Hepatocyte (in vitro differentiated cells): ENCODE measurements around the gene GALNT18. TPM values are rescaled to one million over a fixed set of nuclear protein-coding genes. Genes with fewer than 3 reads are reported as not detected.

ENCODE experiments used
- DNase-seq: peaks from one replicate; pipeline ENCODE4 v3.0.0-alpha.2; 2016; ENCODE audit warnings: low spot score
- H2AFZ ChIP-seq: fragments of 200-600 bp; sonication (generic); 2 replicates; pipeline ENCODE4 v1.6.0; 2016; ENCODE audit warnings: antibody characterized with exemption, mild to moderate bottlenecking
- H3K27ac ChIP-seq: fragments of 200-600 bp; sonication (generic); 2 replicates; pipeline ENCODE4 v1.5.1; 2016; ENCODE audit warnings: mild to moderate bottlenecking
- H3K27me3 ChIP-seq: fragments of 200-600 bp; sonication (generic); 2 replicates; pipeline ENCODE4 v1.6.1; 2016
- H3K36me3 ChIP-seq: fragments of 200-600 bp; sonication (generic); replicated peaks from 2 replicates; pipeline ENCODE4 v1.5.1; 2016; ENCODE audit warnings: low read depth; ENCODE audit not compliant: insufficient read depth
- H3K4me1 ChIP-seq: fragments of 200-600 bp; sonication (generic); 2 replicates; pipeline ENCODE4 v1.5.1; 2016; ENCODE audit warnings: mild to moderate bottlenecking, moderate library complexity; ENCODE audit not compliant: insufficient read depth
- H3K4me2 ChIP-seq: fragments of 200-600 bp; sonication (generic); 2 replicates; pipeline ENCODE4 v1.6.0; 2016
- H3K4me3 ChIP-seq: fragments of 200-600 bp; sonication (generic); 2 replicates; pipeline ENCODE4 v1.5.1; 2016; ENCODE audit warnings: mild to moderate bottlenecking
- H3K79me2 ChIP-seq: fragments of 200-600 bp; sonication (generic); 2 replicates; pipeline ENCODE4 v1.6.0; 2017; ENCODE audit warnings: mild to moderate bottlenecking
- H3K9me2 ChIP-seq: fragments of 200-600 bp; sonication (generic); replicated peaks from 2 replicates; pipeline ENCODE4 v1.6.0; 2017; ENCODE audit warnings: mild to moderate bottlenecking; ENCODE audit not compliant: insufficient read depth
- H3K9me3 ChIP-seq: fragments of 200-600 bp; sonication (generic); 2 replicates; pipeline ENCODE4 v1.5.1; 2016; ENCODE audit warnings: low read depth, mild to moderate bottlenecking
- H4K20me1 ChIP-seq: fragments of 200-600 bp; sonication (generic); 2 replicates; pipeline ENCODE4 v1.6.0; 2016; ENCODE audit warnings: mild to moderate bottlenecking; ENCODE audit not compliant: insufficient read depth, poor library complexity, severe bottlenecking
- CTCF ChIP-seq: fragments of 200-600 bp; sonication (generic); IDR thresholded peaks from 2 replicates; pipeline ENCODE4 v1.5.1; 2016; ENCODE audit warnings: antibody characterized with exemption, mild to moderate bottlenecking; ENCODE audit not compliant: poor library complexity
- EZH2 ChIP-seq: fragments of 200-600 bp; sonication (generic); IDR thresholded peaks from 2 replicates; pipeline ENCODE4 v1.6.1; 2016; ENCODE audit warnings: antibody characterized with exemption, mild to moderate bottlenecking, borderline replicate concordance
- EZH2phosphoT487 ChIP-seq: fragments of 200-600 bp; sonication (generic); IDR thresholded peaks from one replicate; pipeline ENCODE4 v1.6.1; 2018; ENCODE audit warnings: antibody characterized with exemption, mild to moderate bottlenecking, low read depth, moderate library complexity; ENCODE audit not compliant: unreplicated experiment, severe bottlenecking
- WGBS: methylation state at CpG from one replicate; pipeline ENCODE4 v1.1.6; 2016; ENCODE audit warnings: low lambda C conversion rate; ENCODE audit errors: missing lambda C conversion rate; 5-methylcytosine and 5-hydroxymethylcytosine counted together
- polyA plus RNA-seq: library from polyadenylated mRNA; unstranded; fragments of >200 nt; fragmentation: Nextera tagmentation; extraction: Ambion mirVana; gene quantifications from 2 replicates; pipeline ENCODE4 v1.2.1, GENCODE V29; 2016
- total RNA-seq: library from RNA; depleted of rRNA; stranded (reverse); fragments of >200 nt; gene quantifications from 2 replicates; pipeline ENCODE4 v1.2.3, GENCODE V29; 2014

Gene GALNT18
- total and polyA plus RNA-seq, 2 experiments from 2014 or later, result 11.6 to 22.4 TPM

- H3K4me3 ChIP-seq, result no peak overlapping the region
- no peak overlapping the region for H3K27ac ChIP-seq
- no peaks in the 10 kb centered on the region for H4K20me1 ChIP-seq
- no peak for DNase-seq
- no peaks in the 10 kb centered on the region for H3K9me2 ChIP-seq
- WGBS, result 67% methylated on average over 2 of the region's 2 CpGs
- H3K4me1 ChIP-seq, result no peaks in the 10 kb centered on the region
- no peaks in the 10 kb centered on the region for H3K79me2 ChIP-seq
- H3K27me3 ChIP-seq, result no peaks in the 10 kb centered on the region
- TF ChIP-seq EZH2phosphoT487, result no peak
- no peak for TF ChIP-seq CTCF
- TF ChIP-seq EZH2, result no peak
- no peak overlapping the region for H3K4me2 ChIP-seq
- H2AFZ ChIP-seq, result no peak overlapping the region
- no peaks in the 10 kb centered on the region for H3K36me3 ChIP-seq
- H3K9me3 ChIP-seq, result no peaks in the 10 kb centered on the region
These were observed 145.3 kb downstream of the GALNT18 start for GRCh38 chr11:11476499-11476898.

GRCh38 chr11:11472106-11472505, 149.7 kb downstream of the GALNT18 start:
- no peak overlapping the region for H3K27ac ChIP-seq
- 100% methylated on average over 2 of the region's 2 CpGs for WGBS

DNA sequence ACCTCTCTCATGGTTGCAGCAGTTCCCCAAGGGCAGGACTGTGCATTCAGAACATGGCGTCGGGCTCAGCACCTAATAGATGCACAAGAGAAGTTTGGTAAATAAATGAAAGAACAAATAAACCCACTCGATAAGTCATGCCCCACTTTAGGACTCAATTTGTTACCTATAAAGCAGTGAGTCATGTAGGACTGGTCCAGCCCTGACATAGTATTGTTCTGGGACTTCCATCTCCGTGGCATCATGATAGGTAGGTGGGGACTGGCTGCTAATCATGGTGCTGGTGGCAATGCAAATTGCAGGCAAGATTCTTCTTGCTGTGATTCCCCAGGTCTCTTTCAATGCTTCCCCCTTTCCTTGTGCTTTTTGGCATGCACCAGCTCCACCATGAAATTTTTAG, 150.6 kb downstream of the GALNT18 start:
- 67% methylated on average over 4 of the region's 4 CpGs for WGBS
- no peak overlapping the region for H2AFZ ChIP-seq
- TF ChIP-seq EZH2phosphoT487, result no peak
- H3K9me2 ChIP-seq, result no peaks in the 10 kb centered on the region
- no peaks in the 10 kb centered on the region for H3K79me2 ChIP-seq
- no peak overlapping the region for H3K4me2 ChIP-seq
- H3K27me3 ChIP-seq, result no peaks in the 10 kb centered on the region
- H3K27ac ChIP-seq, result no peak overlapping the region
- H3K4me3 ChIP-seq, result no peak overlapping the region
- H3K36me3 ChIP-seq, result no peaks in the 10 kb centered on the region
- no peak for DNase-seq
- no peaks in the 10 kb centered on the region for H3K4me1 ChIP-seq
- no peaks in the 10 kb centered on the region for H4K20me1 ChIP-seq
- H3K9me3 ChIP-seq, result no peaks in the 10 kb centered on the region

More at GRCh38 chr11:11472106-11472505, 149.7 kb downstream of the GALNT18 start:
- TF ChIP-seq EZH2, result no peak
- no peak for TF ChIP-seq CTCF
- TF ChIP-seq EZH2phosphoT487, result no peak
- Histone ChIP-seq H3K36me3 (no peaks in the 10 kb centered on the region), H3K4me2 (no peak overlapping the region), H3K9me3 (no peaks in the 10 kb centered on the region), H3K79me2 (no peaks in the 10 kb centered on the region), H3K27me3 (no peaks in the 10 kb centered on the region), H3K4me3 (no peak overlapping the region), H4K20me1 (no peaks in the 10 kb centered on the region), H3K9me2 (no peaks in the 10 kb centered on the region), H2AFZ (no peak overlapping the region), H3K4me1 (no peaks in the 10 kb centered on the region)
- DNase-seq, result no peak

DNA sequence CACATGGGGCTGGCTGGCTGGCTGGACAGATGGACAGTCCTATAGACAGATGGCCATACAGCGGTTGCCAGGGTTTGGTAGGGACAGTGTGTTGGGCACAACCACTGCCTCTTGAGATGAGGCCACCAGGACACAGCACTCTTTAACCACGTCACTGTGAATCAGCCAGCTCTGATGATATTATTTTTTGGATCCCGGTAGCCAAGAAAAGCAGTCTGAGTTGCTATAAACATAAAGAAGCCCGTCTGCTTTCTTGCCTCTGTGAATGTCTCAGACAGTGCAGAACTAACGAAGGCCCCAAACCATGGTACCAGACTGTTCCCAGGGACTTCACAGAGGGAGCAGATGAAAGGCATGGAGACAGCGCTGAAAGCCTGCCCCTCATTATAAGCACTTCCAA, 152.9 kb downstream of the GALNT18 start:
- Histone ChIP-seq H3K27me3 (no peaks in the 10 kb centered on the region), H3K4me2 (no peak overlapping the region), H4K20me1 (no peaks in the 10 kb centered on the region), H3K9me3 (no peaks in the 10 kb centered on the region), H2AFZ (no peak overlapping the region), H3K4me3 (no peak overlapping the region), H3K36me3 (no peaks in the 10 kb centered on the region), H3K27ac (no peak overlapping the region), H3K4me1 (peaks cover under 1% of the 10 kb centered on the region), H3K79me2 (no peaks in the 10 kb centered on the region), H3K9me2 (no peaks in the 10 kb centered on the region)
- DNase-seq, result no peak
- WGBS, result 85% methylated on average over 6 of the region's 6 CpGs
- no peak for TF ChIP-seq CTCF
- no peak for TF ChIP-seq EZH2
- TF ChIP-seq EZH2phosphoT487, result no peak
